Spinal cord (tissue), 10 donors: ENCODE measurements around the gene B4GALNT4. TPM values are rescaled to one million over a fixed set of nuclear protein-coding genes. Genes with fewer than 3 reads are reported as not detected.
"Not testable (repeated sequence)": the region's sequence is repeated elsewhere in the genome, so short reads cannot be mapped to it uniquely, and the experiment has no call there.

Experiments
- DNase-seq, 6 donors: peaks; one replicate each; pipeline versions ENCODE4 v3.0.0 to v3.0.0-alpha.2; 2013 to 2015; ENCODE audit warnings: low spot score in 6 of 6, low read depth in 4 of 6
- H3K27ac ChIP-seq: one replicate; pipeline ENCODE4 v1.5.1; 2013; ENCODE audit warnings: low read depth, low read length, control low read depth
- H3K27me3 ChIP-seq: one replicate; pipeline ENCODE4 v1.6.1; 2013; ENCODE audit warnings: low read length; ENCODE audit not compliant: control insufficient read depth, insufficient read depth
- H3K36me3 ChIP-seq: one replicate; pipeline ENCODE4 v1.6.1; 2013; ENCODE audit warnings: low read length; ENCODE audit not compliant: control insufficient read depth, insufficient read depth
- H3K4me1 ChIP-seq: one replicate; pipeline ENCODE4 v1.6.1; 2013; ENCODE audit warnings: low read length; ENCODE audit not compliant: control insufficient read depth, insufficient read depth
- H3K4me3 ChIP-seq: one replicate; pipeline ENCODE4 v1.5.1; 2013; ENCODE audit warnings: low read depth, low read length, control low read depth
- H3K9me3 ChIP-seq: one replicate; pipeline ENCODE4 v1.6.1; 2013; ENCODE audit warnings: low read length; ENCODE audit not compliant: control insufficient read depth, insufficient read depth
- WGBS: methylation state at CpG from one replicate; pipeline ENCODE4 v1.1.5; 2013; ENCODE audit warnings: missing lambda C conversion rate; ENCODE audit not compliant: insufficient coverage; 5-methylcytosine and 5-hydroxymethylcytosine counted together
- polyA plus RNA-seq, 2 donors: library from polyadenylated mRNA; unstranded; fragments of 120-200 nt; gene quantifications; one replicate each; pipeline ENCODE4 v1.2.1, GENCODE V29; 2013; ENCODE audit not compliant: insufficient read length in 2 of 2
- total RNA-seq, 2 donors: library from RNA; depleted of rRNA in 1 of 2; stranded (reverse); fragments of 120-200 nt in 1 of 2; fragments of >200 nt in 1 of 2; gene quantifications; one replicate each; pipeline versions ENCODE4 v1.2.3 to v1.2.4, GENCODE V29; 2013 to 2014
- donor health status: healthy.

The B4GALNT4 gene
- total and polyA plus RNA-seq, 4 donors = 27.0 to 192 (median 124) TPM

GRCh38 chr11:381501-382072 is 12.3 kb downstream of the B4GALNT4 start:
- 80% methylated on average over 22 of the region's 35 CpGs for WGBS
- H3K4me1 ChIP-seq = no peaks in the 10 kb centered on the region
- H3K4me3 ChIP-seq = no peak overlapping the region
- H3K27me3 ChIP-seq = no peaks in the 10 kb centered on the region
- DNase-seq = no peak
- no peak overlapping the region for H3K27ac ChIP-seq
- peaks cover 75% of the 10 kb centered on the region for H3K36me3 ChIP-seq
- H3K9me3 ChIP-seq = peaks cover 2% of the 10 kb centered on the region

DNA sequence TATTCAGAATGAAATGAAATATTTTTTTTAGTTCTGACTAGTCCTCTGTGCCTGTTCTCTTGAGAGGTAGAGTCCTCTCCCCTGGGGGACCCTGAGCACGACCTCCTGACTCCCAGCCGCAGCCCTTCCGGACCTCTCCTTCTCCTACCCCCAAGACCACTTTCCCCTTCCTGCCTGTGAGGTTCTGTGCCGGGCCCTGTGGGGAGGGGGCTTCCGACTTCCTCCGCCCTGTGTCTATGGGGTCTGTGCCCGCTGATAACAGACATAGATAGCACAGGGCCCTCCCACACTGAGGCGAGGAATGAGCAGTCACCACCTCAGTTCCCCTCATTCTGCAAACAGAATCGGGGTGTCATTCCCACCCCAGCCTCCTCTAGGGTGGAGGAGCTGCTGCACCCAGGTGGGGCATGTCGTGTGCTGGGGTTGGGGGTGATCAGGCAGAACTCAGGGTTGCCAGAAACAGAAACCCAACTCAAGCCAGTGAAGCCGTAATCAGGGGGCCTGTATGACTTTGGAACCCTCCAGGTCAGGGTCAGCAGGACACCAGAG is 12.9 kb downstream of the B4GALNT4 start:
- no peak overlapping the region for H3K27ac ChIP-seq
- H3K4me3 ChIP-seq = no peak overlapping the region
- no peaks in the 10 kb centered on the region for H3K4me1 ChIP-seq
- WGBS = 93% methylated on average over 6 of the region's 11 CpGs
- H3K36me3 ChIP-seq = peaks cover 70% of the 10 kb centered on the region
- peaks cover 2% of the 10 kb centered on the region for H3K9me3 ChIP-seq
- H3K27me3 ChIP-seq = no peaks in the 10 kb centered on the region
- DNase-seq = no peak

DNA sequence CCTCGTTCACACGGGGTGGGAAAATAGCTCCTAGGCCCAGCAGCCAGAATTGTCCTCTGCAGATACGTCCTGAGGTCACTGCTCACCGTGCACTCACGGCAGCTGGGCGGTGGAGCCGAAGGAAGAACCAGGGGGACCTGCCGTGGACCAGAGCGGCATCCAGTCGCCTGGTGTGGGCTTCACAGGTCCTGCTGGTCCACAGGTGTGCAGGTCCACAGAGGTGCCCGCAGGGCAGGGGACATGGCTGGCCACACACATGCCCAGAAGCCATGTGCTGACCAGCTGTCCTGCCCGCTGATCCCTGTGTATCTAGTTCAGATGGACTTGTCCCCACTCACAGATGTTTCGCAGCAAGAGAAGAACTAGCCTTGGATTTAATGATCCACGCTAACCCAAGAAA is 14.1 kb downstream of the B4GALNT4 start:
- no peaks in the 10 kb centered on the region for H3K27me3 ChIP-seq
- H3K4me1 ChIP-seq = no peaks in the 10 kb centered on the region
- H3K4me3 ChIP-seq = no peak overlapping the region
- DNase-seq = no peak
- 87% methylated on average over 14 of the region's 14 CpGs for WGBS
- H3K36me3 ChIP-seq = peaks cover 58% of the 10 kb centered on the region
- peaks cover 2% of the 10 kb centered on the region for H3K9me3 ChIP-seq
- no peak overlapping the region for H3K27ac ChIP-seq

GRCh38 chr11:384511-384910 is 15.2 kb downstream of the B4GALNT4 start:
- WGBS = 87% methylated on average over 11 of the region's 16 CpGs
- Histone ChIP-seq H3K4me3 (no peak overlapping the region), H3K27ac (no peak overlapping the region), H3K27me3 (no peaks in the 10 kb centered on the region), H3K36me3 (peaks cover 47% of the 10 kb centered on the region), H3K4me1 (no peaks in the 10 kb centered on the region), H3K9me3 (peaks cover 2% of the 10 kb centered on the region)
- DNase-seq = no peak

DNA sequence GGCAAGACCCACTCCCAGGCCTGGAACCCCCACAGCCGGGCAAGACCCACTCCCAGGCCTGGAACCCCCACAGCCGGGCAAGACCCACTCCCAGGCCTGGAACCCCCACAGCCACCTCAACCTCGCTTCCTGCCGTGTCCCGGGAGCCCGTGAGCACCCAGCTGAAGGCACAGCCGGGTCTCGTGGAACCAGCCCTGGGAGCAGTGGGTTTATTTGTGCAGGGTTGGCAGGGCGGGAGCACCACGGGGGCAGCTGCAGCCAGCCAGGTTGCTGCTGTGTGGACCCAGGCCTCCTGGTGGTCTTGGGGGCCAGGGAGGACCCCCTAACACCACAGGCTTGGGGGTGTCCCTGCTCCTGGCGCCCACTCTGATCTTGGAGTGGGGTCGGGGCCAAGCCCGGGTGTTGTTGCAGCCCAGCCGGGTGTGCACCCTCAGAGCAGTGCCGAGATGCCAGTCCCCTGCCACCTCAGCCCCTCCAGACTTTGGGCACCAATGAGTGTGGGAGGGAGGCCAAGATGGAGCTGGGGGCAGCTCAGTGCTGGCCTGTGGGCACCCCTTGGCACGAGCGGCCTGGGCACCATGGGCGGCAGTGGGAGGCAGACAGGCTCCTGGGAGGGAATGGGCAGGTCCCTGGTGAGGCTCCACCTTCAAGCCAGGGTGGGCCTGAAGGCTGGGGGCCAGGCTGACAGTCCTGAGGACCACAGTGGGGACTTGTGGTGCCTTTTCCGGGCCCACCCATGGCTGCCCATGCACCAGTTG is 16.5 kb downstream of the B4GALNT4 start:
- peaks cover 2% of the 10 kb centered on the region for H3K9me3 ChIP-seq
- peaks cover 34% of the 10 kb centered on the region for H3K36me3 ChIP-seq
- no peak for DNase-seq
- H3K27me3 ChIP-seq = no peaks in the 10 kb centered on the region
- no peak overlapping the region for H3K27ac ChIP-seq
- 90% methylated on average over 17 of the region's 19 CpGs for WGBS
- no peak overlapping the region for H3K4me3 ChIP-seq
- H3K4me1 ChIP-seq = no peaks in the 10 kb centered on the region

DNA sequence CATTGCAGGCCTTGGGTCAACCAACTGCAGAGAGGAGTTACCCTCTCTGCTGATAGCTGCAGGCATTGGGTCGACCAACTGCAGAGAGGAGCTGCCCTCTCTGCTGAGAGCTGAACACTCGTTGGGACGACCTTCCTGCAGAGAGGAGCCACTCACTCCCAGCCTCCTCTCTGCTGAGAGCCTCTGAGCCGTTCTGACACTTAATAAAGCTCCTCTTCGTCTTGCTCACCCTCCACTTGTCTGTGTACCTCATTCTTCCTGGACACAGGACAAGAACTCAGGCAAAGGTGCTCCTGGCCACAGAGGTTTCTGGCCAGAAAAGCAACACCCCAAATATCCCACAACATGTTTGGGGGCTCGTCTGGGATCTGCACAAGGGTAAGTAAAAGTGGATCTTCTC is 17.2 kb downstream of the B4GALNT4 start:
- Histone ChIP-seq H3K4me1 (no peaks in the 10 kb centered on the region), H3K27ac (no peak overlapping the region), H3K4me3 (no peak overlapping the region), H3K9me3 (peaks cover 2% of the 10 kb centered on the region), H3K27me3 (no peaks in the 10 kb centered on the region), H3K36me3 (peaks cover 28% of the 10 kb centered on the region)
- no peak for DNase-seq
- WGBS = 82% methylated on average over 5 of the region's 6 CpGs

GRCh38 chr11:387193-387793 is 18.0 kb downstream of the B4GALNT4 start:
- WGBS = 68% methylated on average over 4 of the region's 4 CpGs
- no peak for DNase-seq
- no peak overlapping the region for H3K4me3 ChIP-seq
- peaks cover 2% of the 10 kb centered on the region for H3K9me3 ChIP-seq
- no peaks in the 10 kb centered on the region for H3K4me1 ChIP-seq
- H3K36me3 ChIP-seq = peaks cover 20% of the 10 kb centered on the region
- no peaks in the 10 kb centered on the region for H3K27me3 ChIP-seq
- H3K27ac ChIP-seq = no peak overlapping the region

DNA sequence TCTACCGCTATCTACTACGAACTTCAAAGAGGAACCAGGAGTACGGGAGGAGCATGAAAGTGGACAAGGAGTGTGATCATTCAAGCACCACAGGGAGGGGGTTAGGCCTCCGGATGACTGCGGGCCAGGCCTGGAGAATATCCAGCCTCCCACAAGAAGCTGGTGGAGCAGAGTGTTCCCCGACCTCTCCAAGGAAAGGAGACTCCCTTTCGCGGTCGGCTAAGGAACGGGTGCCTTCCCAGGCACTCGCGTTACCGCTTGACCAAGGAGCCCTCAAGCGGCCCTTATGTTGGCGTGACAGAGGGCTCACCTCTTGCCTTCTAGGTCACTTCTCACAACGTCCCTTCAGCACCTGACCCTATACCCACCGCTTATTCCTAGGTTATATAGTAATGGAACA is 20.1 kb downstream of the B4GALNT4 start:
- not testable (repeated sequence) for H3K27ac ChIP-seq, H3K27me3 ChIP-seq, H3K4me1 ChIP-seq, H3K36me3 ChIP-seq, H3K4me3 ChIP-seq, DNase-seq, H3K9me3 ChIP-seq
- WGBS = no CpG with 5 or more reads among the region's 17 CpGs

- Histone ChIP-seq H3K27ac (no peak overlapping the region), H3K36me3 (no peaks in the 10 kb centered on the region), H3K27me3 (no peaks in the 10 kb centered on the region), H3K4me3 (no peak overlapping the region), H3K4me1 (no peaks in the 10 kb centered on the region), H3K9me3 (peaks cover 2% of the 10 kb centered on the region)
- WGBS = 34% methylated on average over 3 of the region's 11 CpGs
- DNase-seq = no peak
These were observed 20.9 kb downstream of the B4GALNT4 start for GRCh38 chr11:390175-390574.
